HG03442 (cell line): ENCODE data around the gene SPRED2.

Source experiments
- ATAC-seq: cut with Tn5 transposase; IDR thresholded peaks from one replicate; pipeline ENCODE4 v1.9.1; 2021; ENCODE audit warnings: mild to moderate bottlenecking, moderate library complexity; ENCODE audit not compliant: unreplicated experiment

The SPRED2 gene

DNA sequence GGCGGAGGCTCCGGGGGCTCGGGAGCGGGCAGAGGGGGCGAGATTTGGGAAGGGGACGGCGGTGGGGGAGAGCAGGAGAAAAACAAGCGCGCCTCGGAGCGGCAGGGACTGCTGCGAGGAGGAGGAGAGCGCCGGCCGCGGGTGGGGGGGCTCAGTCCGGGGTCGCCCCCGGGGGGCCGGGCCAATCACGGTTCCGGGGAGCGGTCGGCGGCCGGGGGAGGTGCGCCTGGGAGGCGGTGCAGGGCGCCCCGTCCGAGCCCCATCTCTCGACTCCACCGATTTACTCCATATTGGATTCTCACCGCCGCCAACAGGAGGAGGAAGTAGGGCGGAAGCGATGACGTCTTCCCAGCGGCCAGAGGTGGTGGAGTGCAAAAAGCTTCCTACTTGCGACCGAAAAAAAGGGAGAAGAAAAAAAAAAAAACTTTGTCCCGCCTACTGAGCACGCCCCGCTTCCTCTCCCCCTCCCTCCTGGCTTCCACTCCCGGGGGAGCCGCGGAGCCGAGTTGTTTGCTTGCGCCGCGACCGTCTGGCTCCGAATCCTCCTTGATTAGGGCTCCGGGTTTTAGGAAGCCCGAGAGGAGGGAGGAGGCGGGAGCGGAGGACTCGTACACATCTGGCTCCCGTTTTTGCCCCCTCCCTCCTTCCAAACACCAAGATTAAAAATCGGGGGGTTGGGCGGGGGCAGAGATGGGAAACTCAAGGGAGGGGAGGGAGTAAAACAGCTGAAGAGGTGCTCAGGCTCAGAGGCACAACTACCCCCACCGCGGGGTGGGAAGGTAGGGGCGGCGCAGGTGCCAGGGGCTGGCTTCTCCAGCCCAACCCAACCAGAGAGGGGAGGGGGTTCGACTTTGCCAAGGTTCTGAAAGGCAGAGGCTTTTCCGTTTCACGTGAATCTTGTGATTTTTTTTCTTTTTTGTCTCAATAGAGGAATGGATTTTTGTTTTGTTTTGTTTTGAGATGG is at the start of gene SPRED2:
Gene SPRED2, minus strand, starts transcription at position 373 of the 964 bp plus-strand sequence. CDS start 612 bp downstream, outside the sequence.
- peak; percentile 28 for ATAC-seq

DNA sequence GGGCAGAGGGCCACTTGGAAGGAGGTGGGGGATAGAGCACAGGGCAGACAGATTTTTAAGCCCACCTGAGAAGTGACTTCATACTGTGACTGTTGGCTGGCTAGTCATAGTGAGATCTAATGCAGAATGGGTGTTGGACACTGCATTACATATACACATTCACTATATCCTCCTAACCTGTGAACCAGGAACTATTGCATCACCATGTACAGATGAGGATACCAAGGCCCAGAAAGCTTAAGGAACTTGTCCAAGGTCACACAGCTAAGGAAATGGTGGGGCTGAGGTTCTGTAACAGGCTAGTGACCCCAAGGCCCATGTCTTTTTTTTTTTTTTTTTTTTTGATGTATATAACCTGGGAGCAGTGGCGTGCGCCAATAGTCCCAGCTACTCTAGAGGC is 49.6 kb upstream of the SPRED2 start:
- ATAC-seq: no peak

DNA sequence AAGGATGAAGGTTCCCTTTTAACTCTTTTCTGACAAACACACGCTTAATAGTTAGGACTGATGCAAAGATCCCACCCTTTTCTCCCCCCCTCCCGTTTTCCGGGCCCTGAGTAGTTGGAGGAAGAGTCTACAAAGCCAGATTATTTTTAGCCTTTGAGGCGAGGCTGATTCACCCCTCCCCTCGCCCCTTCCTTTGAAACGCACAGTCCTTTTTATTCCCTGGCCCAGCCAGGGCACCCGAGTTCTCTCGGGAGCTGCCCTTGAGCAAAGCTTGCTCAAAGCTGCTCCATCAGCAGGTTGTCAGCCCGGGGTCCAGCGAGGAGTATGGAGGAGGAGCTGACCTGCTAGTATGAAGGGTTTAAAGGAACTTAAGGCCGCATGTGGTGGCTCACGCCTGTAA is 47.1 kb upstream of the SPRED2 start:
- no peak for ATAC-seq

DNA sequence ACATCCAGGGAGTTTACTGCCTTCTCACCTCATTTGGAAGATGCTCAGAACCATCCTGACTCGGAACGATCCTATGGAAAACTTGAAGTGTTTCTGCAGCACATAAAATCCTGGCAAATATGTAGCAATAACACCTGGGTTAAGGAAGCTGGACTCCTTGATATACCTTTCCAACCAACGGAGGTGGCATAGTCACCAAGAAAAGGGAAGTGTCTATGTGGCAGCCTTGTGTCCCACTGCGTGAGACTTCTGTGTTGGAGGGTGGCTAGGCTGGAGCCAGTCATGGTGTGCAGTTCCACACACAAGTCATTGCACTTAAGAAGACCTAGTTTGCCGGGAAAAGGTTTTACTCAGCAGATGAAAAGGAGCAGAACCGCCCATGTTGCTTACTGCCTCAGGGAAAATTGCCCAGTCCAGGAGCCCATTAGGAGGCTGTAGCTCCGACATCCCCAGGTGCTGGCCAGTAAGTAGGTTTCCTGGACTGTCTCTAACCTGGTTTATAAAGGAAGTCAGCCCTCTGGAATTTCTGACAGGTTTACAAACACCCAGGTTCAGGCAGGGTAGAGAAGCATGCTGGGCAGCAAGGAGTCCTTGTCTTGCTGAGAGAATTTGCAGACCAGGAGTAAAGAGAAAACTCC is 46.2 kb upstream of the SPRED2 start:
- ATAC-seq: no peak

DNA sequence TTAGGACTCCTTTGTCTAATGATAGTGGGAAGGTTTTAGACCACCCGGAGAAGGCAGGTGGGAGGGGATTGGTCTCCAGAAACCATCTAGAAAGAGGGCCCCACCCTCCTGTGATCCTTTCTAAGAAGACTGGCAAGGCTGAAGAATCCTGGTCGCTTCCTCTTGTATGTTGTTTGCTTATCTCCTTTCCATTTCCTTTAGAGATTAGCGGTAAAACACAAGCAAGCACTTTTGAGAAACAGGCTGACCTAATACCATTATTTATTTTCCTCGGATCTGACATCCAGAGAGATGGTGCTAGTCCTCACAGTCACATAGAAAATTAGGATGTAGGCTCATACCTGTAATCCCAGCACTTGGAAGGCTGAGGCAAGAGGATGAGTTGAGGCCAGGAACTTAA is 45.2 kb upstream of the SPRED2 start:
- ATAC-seq: no peak

DNA sequence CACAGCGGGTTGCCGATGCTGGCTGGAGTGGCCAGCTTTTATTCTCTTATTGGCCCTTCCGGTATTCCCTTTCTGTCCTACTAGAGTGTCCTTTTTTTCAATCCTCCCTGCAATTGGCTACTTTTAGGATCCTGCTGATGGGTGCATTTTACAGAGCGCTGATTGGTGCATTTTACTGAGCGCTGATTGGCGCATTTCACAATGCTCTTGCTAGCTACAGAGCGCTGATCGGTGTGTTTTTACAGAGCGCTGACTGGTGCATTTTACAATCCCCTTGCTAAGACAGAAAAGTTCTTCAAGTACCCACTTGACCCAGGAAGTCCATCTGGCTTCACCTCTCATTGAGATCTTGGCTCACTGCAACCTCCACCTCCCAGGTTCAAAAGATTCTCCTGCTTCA is 44.4 kb upstream of the SPRED2 start:
- no peak for ATAC-seq

- no peak for ATAC-seq
These were observed 42.6 kb upstream of the SPRED2 start for GRCh38 chr2:65475000-65475399.

- no peak for ATAC-seq
These were observed 40.6 kb upstream of the SPRED2 start for GRCh38 chr2:65473045-65473444.

DNA sequence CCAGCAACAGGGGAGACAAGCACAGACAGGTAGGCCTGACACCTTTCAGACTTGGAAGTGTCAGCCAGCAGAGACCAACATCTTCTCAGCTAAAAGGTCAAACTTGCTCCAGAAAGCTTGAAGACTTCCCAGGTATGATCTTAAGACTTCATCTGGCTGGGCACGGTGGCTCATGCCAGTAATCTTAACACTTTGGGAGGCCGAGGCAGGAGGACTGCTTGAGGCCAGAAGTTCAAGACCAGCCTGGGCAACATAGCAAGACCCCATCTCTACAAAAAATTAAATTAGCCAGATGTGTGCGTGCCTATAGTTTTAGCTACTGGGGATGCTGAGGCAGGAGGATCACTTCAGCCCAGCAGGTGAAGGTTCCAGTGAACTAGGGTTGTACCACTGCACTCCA is 39.0 kb upstream of the SPRED2 start:
- no peak for ATAC-seq

- no peak for ATAC-seq
These were observed 34.2 kb upstream of the SPRED2 start for GRCh38 chr2:65466551-65466950.

DNA sequence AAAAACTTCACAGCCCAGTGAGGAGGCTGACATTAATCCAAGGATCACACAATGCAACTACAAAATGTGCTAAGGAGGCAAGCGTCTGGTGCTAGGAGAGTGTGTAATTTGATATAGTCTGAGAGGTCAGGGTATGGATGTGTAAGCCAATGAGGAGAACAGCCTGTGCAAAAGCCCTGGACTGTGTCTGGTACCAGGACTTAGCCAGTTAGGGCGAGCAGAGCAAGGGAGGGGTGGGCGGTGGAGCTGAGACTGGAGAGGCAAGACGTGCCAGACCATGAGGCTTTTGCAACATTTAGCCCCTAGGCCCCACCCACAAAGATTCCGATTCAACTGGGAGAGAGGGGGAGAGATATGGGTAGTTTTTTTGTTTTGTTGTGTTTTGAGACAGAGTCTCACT is 33.5 kb upstream of the SPRED2 start:
- ATAC-seq: no peak

DNA sequence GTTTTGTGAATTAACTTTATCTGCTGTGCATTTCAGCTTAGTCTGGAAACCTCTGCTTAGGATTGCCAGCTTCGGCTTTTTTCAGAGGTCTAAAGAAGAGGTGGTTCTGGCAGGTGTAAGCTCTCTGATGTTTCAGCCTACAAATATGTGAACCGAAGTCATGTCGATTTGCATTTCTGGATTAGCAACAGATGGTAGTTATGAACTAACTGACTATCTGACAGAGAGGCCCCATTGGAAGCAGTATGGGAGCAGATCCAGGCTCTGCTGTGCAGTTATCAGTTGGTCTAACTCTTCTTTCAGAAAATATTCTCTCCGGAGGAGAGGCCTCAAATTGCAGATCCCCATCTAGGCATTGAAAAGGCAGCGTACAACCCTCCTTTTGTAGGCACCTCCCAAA is 32.7 kb upstream of the SPRED2 start:
- ATAC-seq: no peak

- no peak for ATAC-seq
These were observed 32.2 kb upstream of the SPRED2 start for GRCh38 chr2:65464604-65465003.

- ATAC-seq: no peak
These were observed 26.6 kb upstream of the SPRED2 start for GRCh38 chr2:65458999-65459398.

DNA sequence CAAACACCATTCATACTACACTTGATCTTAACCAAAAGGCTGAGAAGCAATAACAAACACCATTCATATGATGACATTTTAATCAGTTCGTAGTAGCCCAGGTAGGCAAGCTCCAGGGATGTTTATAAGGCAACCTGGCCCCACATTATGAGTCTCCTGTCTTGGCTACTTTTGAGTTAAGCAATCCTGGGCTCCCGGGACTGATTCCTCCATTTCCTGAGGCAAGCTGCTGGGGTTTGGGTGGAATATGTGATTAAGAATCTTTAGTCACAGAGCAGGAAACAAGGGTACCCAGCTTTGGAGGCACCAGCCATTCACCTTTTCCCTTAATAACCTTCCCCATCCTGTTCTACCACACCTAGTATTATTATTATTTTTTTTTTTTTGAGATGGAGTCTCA is 24.5 kb upstream of the SPRED2 start:
- ATAC-seq: no peak

DNA sequence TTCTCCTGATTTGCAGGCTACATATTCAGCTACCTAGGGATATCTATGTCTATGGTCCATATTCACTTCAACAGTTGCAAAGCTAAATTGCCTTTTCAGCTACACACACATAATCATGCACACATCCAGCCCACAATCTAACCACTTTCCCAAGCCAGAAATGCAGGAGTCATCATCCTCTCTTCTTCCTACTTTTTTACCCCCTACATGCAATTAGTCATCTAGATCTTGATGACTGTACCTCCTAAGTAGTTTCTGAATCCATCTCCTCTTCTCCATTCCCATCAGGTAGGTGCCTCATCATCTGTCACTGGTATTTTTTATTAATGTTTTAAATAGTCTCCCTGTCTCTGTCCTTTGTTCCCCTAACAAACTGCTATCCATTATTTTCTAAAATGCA is 23.7 kb upstream of the SPRED2 start:
- ATAC-seq: no peak

DNA sequence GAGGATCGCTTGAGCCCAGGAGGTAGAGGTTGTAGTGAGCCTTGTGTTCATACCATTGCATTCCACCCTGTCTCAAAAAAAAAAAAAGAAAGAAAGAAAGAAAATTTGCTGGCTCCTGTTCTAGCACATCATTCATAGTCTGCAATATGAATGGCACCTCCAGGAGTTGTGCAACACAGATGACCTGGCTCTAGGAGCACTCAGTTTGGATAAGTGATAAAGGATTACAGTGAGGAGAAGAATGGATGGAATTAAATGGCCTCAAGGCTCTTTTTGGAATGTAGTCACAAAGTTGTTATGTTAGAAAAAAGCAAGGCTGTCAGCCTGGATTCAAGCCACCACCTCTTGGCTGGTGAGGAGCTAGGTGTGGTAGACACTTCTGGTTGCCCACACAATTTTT is 21.5 kb upstream of the SPRED2 start:
- no peak for ATAC-seq

DNA sequence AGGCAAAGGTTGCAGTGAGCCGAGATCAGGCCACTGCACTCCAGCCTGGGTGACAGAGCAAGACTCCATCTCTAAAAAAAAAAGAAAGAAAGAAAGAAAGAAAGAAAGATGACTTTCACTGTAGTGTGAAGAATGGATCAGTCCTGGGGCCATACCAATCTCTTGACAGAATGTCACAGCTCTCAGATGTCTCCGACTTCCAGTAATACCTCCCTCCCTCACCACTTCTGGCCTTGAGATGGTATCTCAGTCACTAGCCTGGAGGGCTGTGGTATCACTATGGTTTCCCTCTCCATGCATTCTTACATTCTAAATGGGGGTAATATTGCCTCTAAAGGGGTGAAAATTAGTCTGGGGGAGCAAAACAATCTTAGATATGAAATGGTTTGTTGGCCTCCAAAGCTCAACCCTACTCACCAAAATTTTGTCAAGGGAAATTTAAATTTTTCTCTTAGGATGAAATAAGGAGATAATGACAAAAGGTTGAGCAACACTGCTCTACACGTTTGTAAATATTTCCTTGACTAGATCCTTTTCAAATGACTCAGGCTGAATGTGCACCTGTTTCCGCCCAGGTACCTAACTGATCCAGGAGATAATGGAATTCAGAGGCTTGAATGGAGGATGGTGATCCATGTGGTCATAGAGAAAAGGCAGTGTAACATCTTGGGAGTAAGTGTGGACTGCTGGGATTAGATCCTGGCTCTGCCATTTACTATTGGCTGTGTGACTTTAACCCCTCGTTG is 19.9 kb upstream of the SPRED2 start:
- no peak for ATAC-seq

DNA sequence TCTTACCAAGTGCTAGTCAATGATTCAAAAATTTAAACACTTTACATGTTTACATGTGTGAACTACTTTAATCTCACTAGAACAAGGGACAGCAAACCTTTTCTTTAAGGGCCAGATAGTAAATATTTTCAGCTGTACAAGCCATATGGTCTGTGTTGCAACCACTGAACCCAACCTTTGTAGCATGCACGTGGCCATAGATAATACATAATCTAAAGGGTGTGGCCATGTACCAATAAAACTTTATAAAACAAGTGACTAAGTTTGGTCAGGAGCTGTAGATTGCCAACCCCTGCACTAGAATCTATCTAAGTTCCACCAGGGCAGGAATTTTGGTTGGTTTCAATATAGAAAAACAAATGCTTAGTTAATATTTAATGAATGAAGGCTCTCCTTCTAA is 18.4 kb upstream of the SPRED2 start:
- ATAC-seq: no peak

DNA sequence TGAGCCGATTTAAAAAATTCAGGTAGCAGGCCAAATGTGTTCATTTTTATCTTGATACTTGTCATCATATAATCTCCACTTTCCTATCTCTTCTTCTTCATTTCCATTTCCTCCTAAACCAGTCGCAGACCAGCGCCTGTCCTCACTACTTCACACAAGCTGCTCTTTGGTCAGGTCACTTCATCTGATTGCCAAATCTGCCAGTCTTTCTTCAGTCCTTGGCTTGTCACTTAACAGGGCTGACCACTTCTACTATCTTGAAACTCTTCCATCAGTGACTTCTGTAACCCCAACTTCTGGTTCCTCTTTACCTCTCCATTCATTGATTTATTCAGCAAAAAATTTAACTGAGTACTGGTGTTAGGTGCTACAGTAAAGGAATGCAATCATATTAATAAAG is 18.0 kb upstream of the SPRED2 start:
- ATAC-seq: no peak

- ATAC-seq: no peak
These were observed 11.2 kb upstream of the SPRED2 start for GRCh38 chr2:65443509-65444186.
